GM13977 (cell line): ENCODE data around the gene PARVB.

Source experiments
- DNase-seq: peaks from one replicate; pipeline ENCODE4 v3.0.0; 2012; ENCODE audit warnings: low spot score
- CTCF ChIP-seq: IDR thresholded peaks from 2 replicates; pipeline ENCODE4 v1.5.1; 2012; ENCODE audit warnings: mild to moderate bottlenecking, control low read depth; ENCODE audit not compliant: insufficient read depth; ENCODE audit errors: extremely low read depth, missing control alignments
- in situ Hi-C: fragments of 300-500 bp; cut with MboI; formaldehyde crosslinking; loops from one replicate; pipeline ENCODE4 v1.12.0; 2022; ENCODE audit warnings: low sequenced_read_pairs, low pct_unique_long_range_greater_than_20kb, mixed read lengths, inconsistent platforms; ENCODE audit not compliant: unreplicated experiment

PARVB gene

GRCh38 chr22:44002324-44002723, 21.8 kb upstream of the PARVB start:
- no peak for DNase-seq
- in situ Hi-C loops, result no loop called here
- TF ChIP-seq CTCF, result no peak

- in situ Hi-C loops, result no loop called here
- TF ChIP-seq CTCF, result no peak
- no peak for DNase-seq
These were observed 21.1 kb upstream of the PARVB start for GRCh38 chr22:44002997-44003396.

DNA sequence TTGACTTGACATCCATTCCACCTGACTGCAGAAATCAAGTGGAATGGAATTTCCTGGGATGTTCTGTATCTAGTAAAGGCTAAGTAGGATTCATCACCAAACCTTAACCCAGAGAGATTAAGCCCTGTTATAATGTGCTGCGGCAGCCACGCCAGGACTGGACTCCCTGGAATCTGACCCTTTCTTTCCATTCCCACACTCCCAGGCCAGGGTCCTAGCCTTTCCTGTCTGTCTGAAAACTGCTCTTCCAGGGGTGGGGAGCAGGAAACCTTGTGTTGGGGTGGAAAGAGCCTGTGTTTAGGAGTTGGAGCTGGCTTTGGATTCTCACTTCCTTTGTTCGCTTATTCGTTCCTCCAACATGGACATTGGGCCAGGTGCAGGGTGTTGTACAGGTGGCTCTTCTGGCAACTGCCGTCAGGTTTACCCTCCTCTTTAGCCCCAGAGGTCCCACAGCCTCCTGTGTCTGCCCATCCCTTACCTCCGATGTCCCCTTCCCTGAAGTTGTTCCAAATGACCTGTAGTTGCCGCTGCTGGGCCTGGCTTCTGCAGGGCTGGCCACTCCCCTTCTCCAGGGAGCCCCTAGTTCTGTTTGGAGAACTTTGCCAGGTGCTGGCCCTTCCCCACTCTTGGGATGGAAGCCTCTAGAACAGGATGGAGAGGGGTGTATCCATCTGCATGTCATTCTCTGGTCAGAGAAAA, 20.5 kb upstream of the PARVB start:
- in situ Hi-C loops, result no loop called here
- no peak for DNase-seq
- no peak for TF ChIP-seq CTCF

DNA sequence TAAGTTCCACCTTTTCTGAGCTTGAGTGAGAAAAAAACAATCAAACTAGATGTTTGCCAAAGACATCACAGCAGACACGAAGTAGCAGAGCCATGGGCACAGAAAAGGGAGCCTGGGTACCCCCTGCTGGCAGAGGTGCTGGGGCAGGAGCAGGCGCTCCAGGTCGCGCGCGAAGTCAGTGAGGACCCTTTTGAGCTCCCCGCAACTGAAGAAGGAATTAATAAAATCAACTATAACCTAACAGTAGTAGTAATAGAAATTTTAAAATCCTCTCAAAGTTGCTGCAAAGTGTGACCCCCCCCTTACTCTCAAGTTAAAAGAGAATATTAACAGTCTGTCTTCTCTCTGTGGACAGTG, 20.0 kb upstream of the PARVB start:
- no peak for DNase-seq
- in situ Hi-C loops, result no loop called here
- no peak for TF ChIP-seq CTCF

- in situ Hi-C loops, result no loop called here
- no peak for DNase-seq
- no peak for TF ChIP-seq CTCF
These were observed 18.6 kb upstream of the PARVB start for GRCh38 chr22:44005524-44005923.

GRCh38 chr22:44012162-44012561, 11.9 kb upstream of the PARVB start:
- TF ChIP-seq CTCF, result no peak
- in situ Hi-C loops, result no loop called here
- no peak for DNase-seq
